ENCODE results near the gene GPC5.
"Not testable (repeated sequence)": the region's sequence is repeated elsewhere in the genome, so short reads cannot be mapped to it uniquely, and the experiment has no call there.

GRCh38 chr13:92482790-92483189 is 1084.4 kb downstream of the GPC5 start:
- not testable (repeated sequence) for TF ChIP-seq CTCF (conservative IDR thresholded peaks at IDR 0.05; ENCODE audit: low read length); EZH2phosphoT487 (IDR thresholded peaks at IDR 0.05; ENCODE audit: borderline replicate concordance, low read depth, low read length)

All from OCI-LY7 (cell line).